Activated CD8-positive, alpha-beta memory T cell treated with anti-CD3 and anti-CD28 coated beads, Interleukin-2, amount 50 U/mL, for 48 hours (primary cell): Measurements from ENCODE around the gene ZCRB1.

Source experiments
- DNase-seq: peaks from one replicate; pipeline ENCODE4 v3.0.0-alpha.2; 2020

Gene ZCRB1

DNA sequence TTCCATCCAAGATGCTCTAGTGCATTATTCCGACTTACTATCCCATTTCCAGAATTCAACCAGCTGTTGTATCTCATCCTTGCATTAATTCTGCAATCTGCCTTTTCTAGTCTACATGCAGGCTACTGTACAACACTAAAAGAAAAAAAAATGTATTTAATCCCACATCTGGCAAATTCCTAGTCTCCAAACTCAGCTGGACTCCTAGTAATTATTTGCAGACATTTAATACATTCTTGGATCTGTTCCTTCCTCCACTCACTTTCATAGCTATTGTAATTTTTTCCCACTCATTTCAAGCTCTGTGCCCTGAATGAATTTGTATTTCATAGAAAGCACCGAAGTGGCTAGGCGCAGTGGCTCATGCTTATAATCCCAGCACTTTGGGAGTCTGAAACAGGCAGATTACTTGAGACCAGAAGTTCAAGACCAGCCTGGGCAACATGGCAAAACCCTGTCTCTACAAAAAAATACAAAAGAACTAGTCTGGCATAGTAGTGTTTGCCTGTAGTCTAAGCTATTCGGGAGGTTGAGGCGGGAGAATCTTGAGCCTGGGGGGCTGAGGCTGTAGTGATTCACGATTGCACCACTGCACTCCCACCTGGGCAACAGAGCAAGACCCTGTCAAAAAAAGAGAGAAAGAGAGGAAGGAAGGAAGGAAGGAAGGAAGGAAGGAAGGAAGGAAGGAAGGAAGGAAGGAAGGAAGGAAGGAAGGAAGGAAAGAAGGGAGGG lies 48.3 kb downstream of the ZCRB1 start:
- DNase-seq, result no peak

DNA sequence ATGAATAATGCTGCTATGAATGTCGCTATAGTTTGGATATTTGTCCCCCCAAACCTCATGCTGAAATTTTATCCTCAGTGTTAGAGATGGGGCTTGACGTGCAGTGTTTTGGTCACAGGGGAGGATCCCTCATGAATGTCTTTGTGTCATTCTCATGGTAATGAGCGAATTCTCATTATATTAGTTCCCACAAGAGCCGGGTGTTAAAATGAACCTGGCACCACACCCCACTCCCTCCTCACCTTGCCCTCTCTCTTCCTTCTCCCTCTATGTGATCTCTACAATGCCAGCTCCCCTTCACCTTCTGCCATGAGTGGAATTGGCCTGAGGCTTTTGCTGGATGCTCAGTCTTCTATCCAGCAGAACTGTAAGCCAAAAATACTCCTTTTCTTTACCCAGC lies 50.4 kb downstream of the ZCRB1 start:
- no peak for DNase-seq

DNA sequence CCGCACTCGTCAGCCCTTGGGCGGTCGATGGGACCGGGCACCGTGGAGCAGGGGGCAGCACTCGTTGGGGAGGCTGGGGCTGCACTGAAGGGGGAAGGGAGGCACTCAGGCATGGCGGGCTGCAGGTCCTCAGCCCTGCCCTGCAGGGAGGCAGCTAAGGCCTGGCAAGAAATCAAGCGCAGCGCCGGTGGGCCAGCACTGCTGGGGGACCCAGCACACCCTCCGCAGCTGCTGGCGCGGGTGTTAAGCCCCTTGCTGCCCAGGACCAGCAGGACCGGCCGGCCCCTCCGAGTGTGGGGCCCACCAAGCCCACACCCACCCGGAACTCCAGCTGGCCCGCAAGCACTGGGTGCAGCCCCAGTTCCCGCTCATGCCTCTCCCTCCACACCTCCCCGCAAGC lies 52.2 kb downstream of the ZCRB1 start:
- no peak for DNase-seq

GRCh38 chr12:42270596-42270995 lies 55.3 kb downstream of the ZCRB1 start:
- no peak for DNase-seq

DNA sequence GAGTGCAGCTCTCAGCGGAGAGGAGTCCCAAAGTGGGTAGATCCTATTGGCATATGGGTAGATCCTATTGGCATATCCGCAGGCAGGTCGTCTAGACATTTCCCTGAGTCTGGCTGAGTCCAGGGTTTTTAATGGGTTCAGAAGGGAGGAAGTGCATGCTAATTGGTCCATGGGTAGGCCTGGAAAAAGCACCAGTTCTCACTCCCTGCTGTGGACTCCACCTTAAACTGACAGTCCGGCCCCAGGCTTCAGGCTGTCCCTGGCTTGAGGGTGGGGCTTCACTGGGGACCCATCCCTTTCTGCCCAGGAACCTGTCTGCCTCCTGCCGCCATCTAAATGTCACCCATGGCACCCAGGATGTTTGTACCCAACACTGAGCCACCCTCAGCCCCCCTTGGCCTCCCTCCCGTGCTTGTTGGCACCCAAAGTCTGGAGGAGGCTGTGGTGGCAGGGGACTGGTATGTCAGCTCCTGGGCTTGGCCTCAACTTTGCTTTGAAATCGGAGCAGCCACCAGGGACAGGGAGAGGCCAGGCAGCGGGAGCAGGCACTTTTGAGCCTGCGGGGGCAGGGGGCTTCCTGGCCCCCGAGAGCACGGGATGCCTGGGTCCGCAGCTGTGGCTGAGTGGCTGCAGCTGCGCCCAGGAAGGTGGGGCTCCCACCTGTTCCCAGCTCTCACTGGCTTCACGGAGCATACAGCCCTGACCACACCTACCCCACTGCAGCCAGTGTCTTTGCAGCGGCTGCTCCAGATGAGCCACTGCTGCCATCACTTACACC lies 58.3 kb downstream of the ZCRB1 start:
- DNase-seq, result no peak

- DNase-seq, result no peak
Measured at GRCh38 chr12:42266579-42267230, 59.2 kb downstream of the ZCRB1 start.

- no peak for DNase-seq
Measured at GRCh38 chr12:42262271-42262670, 63.6 kb downstream of the ZCRB1 start.
